Progenitor cell of endocrine pancreas (in vitro differentiated cells): Measurements from ENCODE around the gene POLR3GL. TPM values are rescaled to one million over a fixed set of nuclear protein-coding genes. Genes with fewer than 3 reads are reported as not detected.

ENCODE experiments used
- DNase-seq: peaks from one replicate; pipeline ENCODE4 v3.0.0; 2021; ENCODE audit warnings: low spot score; ENCODE audit not compliant: unreplicated experiment
- H3K27ac Mint-ChIP-seq: 2 replicates; pipeline ENCODE4 v1.8.0; 2021; ENCODE audit warnings: mild to moderate bottlenecking, moderate library complexity, mixed read lengths
- H3K27me3 Mint-ChIP-seq: 2 replicates; pipeline ENCODE4 v1.8.0; 2021; ENCODE audit warnings: mixed read lengths
- H3K36me3 Mint-ChIP-seq: 2 replicates; pipeline ENCODE4 v1.8.0; 2022; ENCODE audit warnings: mixed read lengths; ENCODE audit not compliant: insufficient read depth
- H3K4me1 Mint-ChIP-seq: 2 replicates; pipeline ENCODE4 v1.8.0; 2021; ENCODE audit warnings: low read depth, mixed read lengths
- H3K4me3 Mint-ChIP-seq: 2 replicates; pipeline ENCODE4 v1.8.0; 2021; ENCODE audit warnings: low read depth, mild to moderate bottlenecking, moderate library complexity, mixed read lengths
- H3K9me3 Mint-ChIP-seq: 2 replicates; pipeline ENCODE4 v1.8.0; 2021; ENCODE audit warnings: low read depth, mixed read lengths
- CTCF ChIP-seq: fragments of 200-600 bp; sonication (generic); IDR thresholded peaks from one replicate; pipeline ENCODE4 v1.5.0; 2021; ENCODE audit warnings: antibody characterized with exemption, mild to moderate bottlenecking; ENCODE audit not compliant: unreplicated experiment
- total RNA-seq: library from RNA; stranded (reverse); gene quantifications from 2 replicates; pipeline ENCODE4 v1.2.1, GENCODE V29; 2021

POLR3GL gene
- total RNA-seq, 1 donor from 2014 or later, result 13.7 TPM

- Mint-ChIP-seq H3K4me1 (peaks cover 6% of the 10 kb centered on the region), H3K27ac (no peak overlapping the region), H3K9me3 (no peaks in the 10 kb centered on the region), H3K36me3 (peaks cover 1% of the 10 kb centered on the region), H3K27me3 (no peaks in the 10 kb centered on the region), H3K4me3 (no peak overlapping the region)
- TF ChIP-seq CTCF, result no peak
- DNase-seq, result no peak
These were observed 15.4 kb downstream of the POLR3GL start for GRCh38 chr1:145979746-145980456.

- Mint-ChIP-seq H3K36me3 (peaks cover 1% of the 10 kb centered on the region), H3K9me3 (no peaks in the 10 kb centered on the region), H3K4me1 (peaks cover 9% of the 10 kb centered on the region), H3K27me3 (no peaks in the 10 kb centered on the region), H3K27ac (no peak overlapping the region), H3K4me3 (no peak overlapping the region)
- TF ChIP-seq CTCF, result no peak
- no peak for DNase-seq
These were observed 16.0 kb downstream of the POLR3GL start for GRCh38 chr1:145980457-145980994.

- peaks cover 1% of the 10 kb centered on the region for H3K36me3 Mint-ChIP-seq
- H3K27ac Mint-ChIP-seq, result no peak overlapping the region
- H3K27me3 Mint-ChIP-seq, result no peaks in the 10 kb centered on the region
- no peaks in the 10 kb centered on the region for H3K9me3 Mint-ChIP-seq
- no peak overlapping the region for H3K4me3 Mint-ChIP-seq
- no peak for DNase-seq
- no peak for TF ChIP-seq CTCF
- H3K4me1 Mint-ChIP-seq, result peaks cover 13% of the 10 kb centered on the region
These were observed 17.7 kb downstream of the POLR3GL start for GRCh38 chr1:145982010-145982723.

GRCh38 chr1:145983206-145983675, 18.8 kb downstream of the POLR3GL start:
- no peaks in the 10 kb centered on the region for H3K27me3 Mint-ChIP-seq
- H3K9me3 Mint-ChIP-seq, result no peaks in the 10 kb centered on the region
- TF ChIP-seq CTCF, result no peak
- DNase-seq, result no peak
- no peak overlapping the region for H3K4me3 Mint-ChIP-seq
- peaks cover 9% of the 10 kb centered on the region for H3K4me1 Mint-ChIP-seq
- H3K36me3 Mint-ChIP-seq, result no peaks in the 10 kb centered on the region
- H3K27ac Mint-ChIP-seq, result no peak overlapping the region

- no peak for DNase-seq
- no peak overlapping the region for H3K27ac Mint-ChIP-seq
- no peak overlapping the region for H3K4me3 Mint-ChIP-seq
- H3K4me1 Mint-ChIP-seq, result peaks cover 9% of the 10 kb centered on the region
- H3K27me3 Mint-ChIP-seq, result no peaks in the 10 kb centered on the region
- no peaks in the 10 kb centered on the region for H3K9me3 Mint-ChIP-seq
- no peaks in the 10 kb centered on the region for H3K36me3 Mint-ChIP-seq
- no peak for TF ChIP-seq CTCF
These were observed 19.7 kb downstream of the POLR3GL start for GRCh38 chr1:145983960-145984830.
